ENCODE results near the gene MGST1. TPM values are rescaled to one million over a fixed set of nuclear protein-coding genes. Genes with fewer than 3 reads are reported as not detected.
"Not testable (repeated sequence)": the region's sequence is repeated elsewhere in the genome, so short reads cannot be mapped to it uniquely, and the experiment has no call there.

Gene MGST1
- total and polyA plus RNA-seq, 12 donors = 197 to 6,375 (median 824) TPM

DNA sequence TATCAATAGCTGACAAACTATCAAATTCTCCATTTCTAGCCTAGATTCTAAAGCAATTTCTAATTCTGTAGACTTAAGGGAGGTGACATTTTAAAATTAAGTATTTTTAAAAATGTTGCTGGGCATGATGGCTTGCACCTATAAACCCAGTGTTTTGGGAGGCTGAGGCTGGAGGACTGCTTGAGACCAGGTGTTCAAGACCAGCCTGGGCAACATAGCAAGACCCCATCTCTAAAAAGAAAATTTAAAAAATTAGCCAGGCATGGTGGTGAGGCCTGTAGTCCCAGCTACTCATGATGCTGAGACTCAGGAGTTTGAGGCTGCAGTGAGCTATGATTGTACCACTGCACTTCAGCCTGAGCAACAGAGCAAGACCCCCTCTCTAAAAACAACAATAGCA lies 15.1 kb downstream of the MGST1 start:
- no peak for TF ChIP-seq POLR2A (IDR thresholded peaks at IDR 0.05)
- TF ChIP-seq, protein P1, sequence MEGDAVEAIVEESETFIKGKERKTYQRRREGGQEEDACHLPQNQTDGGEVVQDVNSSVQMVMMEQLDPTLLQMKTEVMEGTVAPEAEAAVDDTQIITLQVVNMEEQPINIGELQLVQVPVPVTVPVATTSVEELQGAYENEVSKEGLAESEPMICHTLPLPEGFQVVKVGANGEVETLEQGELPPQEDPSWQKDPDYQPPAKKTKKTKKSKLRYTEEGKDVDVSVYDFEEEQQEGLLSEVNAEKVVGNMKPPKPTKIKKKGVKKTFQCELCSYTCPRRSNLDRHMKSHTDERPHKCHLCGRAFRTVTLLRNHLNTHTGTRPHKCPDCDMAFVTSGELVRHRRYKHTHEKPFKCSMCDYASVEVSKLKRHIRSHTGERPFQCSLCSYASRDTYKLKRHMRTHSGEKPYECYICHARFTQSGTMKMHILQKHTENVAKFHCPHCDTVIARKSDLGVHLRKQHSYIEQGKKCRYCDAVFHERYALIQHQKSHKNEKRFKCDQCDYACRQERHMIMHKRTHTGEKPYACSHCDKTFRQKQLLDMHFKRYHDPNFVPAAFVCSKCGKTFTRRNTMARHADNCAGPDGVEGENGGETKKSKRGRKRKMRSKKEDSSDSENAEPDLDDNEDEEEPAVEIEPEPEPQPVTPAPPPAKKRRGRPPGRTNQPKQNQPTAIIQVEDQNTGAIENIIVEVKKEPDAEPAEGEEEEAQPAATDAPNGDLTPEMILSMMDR (IDR thresholded peaks at IDR 0.05) = no peak
- intact Hi-C loops (cut with DNase I) = no loop called here
- no peak overlapping the region for H3K4me3 ChIP-seq
- DNase-seq = no peak
- peaks cover 0 to 6% of the 10 kb centered on the region in 2 donors for H3K36me3 ChIP-seq (replicated peaks in 1 of 2)
- H3K4me1 ChIP-seq (replicated peaks in 1 of 2) = peaks cover 0 to 7% of the 10 kb centered on the region in 2 donors
- H3K9me3 ChIP-seq (replicated peaks in 1 of 3) = no peaks in the 10 kb centered on the region
- no peaks in the 10 kb centered on the region for H3K27me3 ChIP-seq
- H3K27ac ChIP-seq = no peak overlapping the region

DNA sequence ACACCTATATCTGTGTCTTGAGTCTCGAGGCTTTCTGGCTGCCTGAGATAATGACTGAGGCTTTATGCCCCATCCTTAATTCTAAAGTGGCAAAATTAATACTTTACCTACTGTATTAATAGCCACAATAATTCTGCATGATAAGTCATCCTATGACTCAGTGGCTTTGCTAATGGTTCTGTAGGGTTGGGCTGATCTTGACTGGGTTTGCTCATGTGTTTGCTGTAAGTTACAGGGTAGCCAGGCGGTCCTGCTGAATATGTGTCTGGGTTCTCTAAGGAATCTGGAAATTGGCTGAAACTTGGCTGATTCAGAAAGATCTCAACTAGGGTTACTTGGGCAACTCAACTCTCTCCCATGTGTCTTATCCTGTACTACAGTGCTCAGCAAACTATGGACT lies 21.7 kb downstream of the MGST1 start:
- 90 to 94% (median 92%) methylated on average over 2 of the region's 2 CpGs for WGBS, 4 donors
- TF ChIP-seq, protein P1 (IDR thresholded peaks at IDR 0.05) = no peak
- TF ChIP-seq POLR2A (IDR thresholded peaks at IDR 0.05) = no peak
- no peak overlapping the region for H3K27ac ChIP-seq
- no peaks in the 10 kb centered on the region for H3K4me1 ChIP-seq (replicated peaks in 1 of 2)
- no peaks in the 10 kb centered on the region for H3K36me3 ChIP-seq (replicated peaks in 1 of 2)
- H3K27me3 ChIP-seq = no peaks in the 10 kb centered on the region
- H3K4me3 ChIP-seq = no peak overlapping the region
- DNase-seq = no peak
- no peaks in the 10 kb centered on the region for H3K9me3 ChIP-seq (replicated peaks in 1 of 3)
- intact Hi-C loops (cut with DNase I) = no loop called here

DNA sequence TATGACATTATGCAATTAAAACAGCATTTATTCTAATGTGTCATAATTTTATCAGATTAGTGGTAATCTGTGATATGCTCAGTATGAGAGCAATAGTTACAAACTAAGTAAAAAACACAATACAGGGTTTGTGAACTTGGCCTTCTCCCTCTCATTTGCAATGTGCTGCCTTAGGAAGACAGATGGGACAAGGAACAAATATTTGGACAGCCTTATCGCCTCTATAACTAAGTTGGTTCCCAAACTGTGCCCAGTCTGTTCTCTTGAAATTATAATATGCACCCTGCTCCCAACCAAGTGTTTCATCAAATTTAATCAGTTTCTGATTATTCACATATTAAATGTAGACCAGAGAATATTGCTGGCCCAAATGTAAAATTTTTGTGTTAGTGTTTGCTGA lies 22.7 kb downstream of the MGST1 start:
- Histone ChIP-seq H3K4me3 (no peak overlapping the region), H3K36me3 (replicated peaks in 1 of 2) (no peaks in the 10 kb centered on the region), H3K27ac (no peak overlapping the region), H3K27me3 (no peaks in the 10 kb centered on the region), H3K9me3 (replicated peaks in 1 of 3) (no peaks in the 10 kb centered on the region), H3K4me1 (replicated peaks in 1 of 2) (no peaks in the 10 kb centered on the region)
- DNase-seq = no peak
- no peak for TF ChIP-seq POLR2A (IDR thresholded peaks at IDR 0.05)
- TF ChIP-seq, protein P1 (IDR thresholded peaks at IDR 0.05) = no peak
- WGBS, 4 donors = 73 to 93% (median 84%) methylated on average over 1 of the region's 1 CpG
- intact Hi-C loops (cut with DNase I) = no loop called here

DNA sequence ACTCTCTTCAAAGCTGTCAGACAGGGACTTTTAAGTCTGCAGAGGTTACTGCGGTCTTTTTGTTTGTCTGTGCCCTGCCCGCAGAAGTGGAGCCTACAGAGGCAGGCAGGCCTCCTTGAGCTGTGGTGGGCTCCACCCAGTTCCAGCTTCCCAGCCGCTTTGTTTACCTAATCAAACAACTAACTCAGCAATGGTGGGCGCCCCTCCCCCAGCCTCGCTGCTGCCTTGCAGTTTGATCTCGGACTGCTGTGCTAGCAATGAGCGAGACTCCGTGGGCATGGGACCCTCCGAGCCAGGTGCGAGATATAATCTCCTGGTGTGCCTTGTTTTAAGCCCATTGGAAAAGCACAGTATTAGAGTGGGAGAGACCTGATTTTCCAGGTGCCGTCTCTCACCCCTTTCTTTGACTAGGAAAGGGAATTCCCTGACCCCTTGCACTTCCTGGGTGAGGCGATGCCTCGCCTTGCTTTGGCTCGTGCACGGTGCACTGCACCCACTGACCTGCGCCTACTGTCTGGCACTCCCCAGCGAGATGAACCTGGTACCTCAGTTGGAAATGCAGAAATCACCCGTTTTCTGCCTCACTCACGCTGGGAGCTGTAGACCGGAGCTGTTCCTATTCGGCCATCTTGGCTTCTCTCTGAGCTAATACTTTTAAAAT lies 35.3 kb downstream of the MGST1 start:
- H3K27me3 ChIP-seq; DNase-seq; H3K4me1 ChIP-seq (replicated peaks in 1 of 2); H3K4me3 ChIP-seq; H3K36me3 ChIP-seq (replicated peaks in 1 of 2); H3K27ac ChIP-seq; H3K9me3 ChIP-seq (replicated peaks in 1 of 3); intact Hi-C loops (cut with DNase I): not testable (repeated sequence)
- WGBS, 4 donors = 90 to 94% (median 92%) methylated on average over 21 of the region's 21 CpGs

DNA sequence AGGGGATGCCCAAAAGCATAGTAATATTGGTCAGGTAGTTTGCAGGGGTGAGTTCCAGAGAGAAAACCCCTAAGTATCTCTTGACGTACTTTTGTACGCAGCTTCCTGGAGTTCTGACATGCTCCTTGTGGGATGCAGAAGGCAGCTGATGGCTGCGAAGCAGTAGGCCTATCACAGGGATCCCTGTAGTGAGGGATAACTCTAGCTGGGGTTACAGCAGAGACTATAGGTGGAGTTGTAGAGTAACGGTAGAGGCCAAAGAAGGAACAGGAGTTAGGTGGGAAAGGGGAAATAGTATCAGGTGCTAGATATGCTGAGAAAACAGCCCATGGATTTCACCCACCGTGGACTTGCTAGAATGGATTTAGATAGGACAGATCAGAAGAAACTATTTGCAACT lies 37.3 kb downstream of the MGST1 start:
- no peak for DNase-seq
- Histone ChIP-seq H3K36me3 (replicated peaks in 1 of 2) (no peaks in the 10 kb centered on the region), H3K4me3 (no peak overlapping the region), H3K27me3 (no peaks in the 10 kb centered on the region), H3K27ac (no peak overlapping the region), H3K9me3 (replicated peaks in 1 of 3) (no peaks in the 10 kb centered on the region), H3K4me1 (replicated peaks in 1 of 2) (no peaks in the 10 kb centered on the region)
- 80 to 86% (median 82%) methylated on average over 5 of the region's 5 CpGs for WGBS, 4 donors
- no peak for TF ChIP-seq POLR2A (IDR thresholded peaks at IDR 0.05)
- TF ChIP-seq, protein P1 (IDR thresholded peaks at IDR 0.05) = no peak
- intact Hi-C loops (cut with DNase I) = no loop called here

Measured in adrenal gland (tissue), 12 donors.